CD4-positive, alpha-beta T cell treated with Interleukin-6 at 100 ng/mL for 8 hours (primary cell): Measurements from ENCODE around the gene NOVA1.

Source experiments
- DNase-seq: peaks from one replicate; pipeline ENCODE4 v3.0.0-alpha.2; 2020; ENCODE audit warnings: mixed read lengths, low spot score

The NOVA1 gene

GRCh38 chr14:26593357-26593756, 4.5 kb downstream of the NOVA1 start:
- DNase-seq, result no peak

GRCh38 chr14:26589925-26590324, 7.9 kb downstream of the NOVA1 start:
- no peak for DNase-seq

GRCh38 chr14:26577711-26578110, 20.1 kb downstream of the NOVA1 start:
- no peak for DNase-seq

GRCh38 chr14:26554069-26554772, 43.6 kb downstream of the NOVA1 start:
- no peak for DNase-seq

GRCh38 chr14:26549571-26549970, 48.3 kb downstream of the NOVA1 start:
- DNase-seq, result no peak

GRCh38 chr14:26548406-26548805, 49.4 kb downstream of the NOVA1 start:
- DNase-seq, result no peak

- DNase-seq, result no peak
These were observed 59.7 kb downstream of the NOVA1 start for GRCh38 chr14:26538176-26538575.

- DNase-seq, result no peak
These were observed 65.9 kb downstream of the NOVA1 start for GRCh38 chr14:26531894-26532293.

GRCh38 chr14:26528415-26529182, 69.2 kb downstream of the NOVA1 start:
- DNase-seq, result no peak

- DNase-seq, result no peak
These were observed 70.7 kb downstream of the NOVA1 start for GRCh38 chr14:26527095-26527494.

- no peak for DNase-seq
These were observed 71.7 kb downstream of the NOVA1 start for GRCh38 chr14:26526137-26526536.

GRCh38 chr14:26525085-26525484, 72.7 kb downstream of the NOVA1 start:
- no peak for DNase-seq

- DNase-seq, result no peak
These were observed 74.9 kb downstream of the NOVA1 start for GRCh38 chr14:26522967-26523366.

- DNase-seq, result no peak
These were observed 80.1 kb downstream of the NOVA1 start for GRCh38 chr14:26517771-26518170.

GRCh38 chr14:26500028-26500427, 97.8 kb downstream of the NOVA1 start:
- no peak for DNase-seq

GRCh38 chr14:26499546-26499945, 98.3 kb downstream of the NOVA1 start:
- DNase-seq, result no peak

GRCh38 chr14:26486922-26487321, 110.9 kb downstream of the NOVA1 start:
- no peak for DNase-seq

GRCh38 chr14:26484562-26484961, 113.3 kb downstream of the NOVA1 start:
- DNase-seq, result no peak

GRCh38 chr14:26478967-26479366, 118.9 kb downstream of the NOVA1 start:
- no peak for DNase-seq

GRCh38 chr14:26466862-26467261, 131.0 kb downstream of the NOVA1 start:
- DNase-seq, result no peak

GRCh38 chr14:26463136-26463535, 134.7 kb downstream of the NOVA1 start:
- no peak for DNase-seq

GRCh38 chr14:26454105-26454504, 143.7 kb downstream of the NOVA1 start:
- DNase-seq, result no peak

GRCh38 chr14:26448181-26448855, 149.5 kb downstream of the NOVA1 start:
- DNase-seq, result no peak
